HEK293 (cell line): ENCODE results near the gene EIF4B.

Experiments used
- CTCF ChIA-PET: fragments of 350-600 bp; formaldehyde crosslinking; extraction: SDS; loops from one replicate; lab custom pipeline; 2021; ENCODE audit warnings: antibody characterized with exemption; lab: Yijun Ruan, JAX
- POLR2A ChIA-PET: fragments of 300-600 bp; formaldehyde crosslinking; extraction: SDS; loops from one replicate; lab custom pipeline; 2020; ENCODE audit warnings: antibody characterized with exemption, inconsistent platforms; lab: Yijun Ruan, JAX
- H3K27ac ChIP-seq: fragments of 200-500 bp; sonication (Bioruptor generic); 2 replicates; pipeline ENCODE4 v1.5.1; 2014; ENCODE audit warnings: low read depth, low read length, control low read depth, inconsistent platforms; ENCODE audit errors: extremely low read depth
- H3K36me3 ChIP-seq, 2 experiments: fragments of 200-500 bp in 1 of 2; sonication (Bioruptor generic) in 1 of 2; 1 replicate in 1 of 2; 2 replicates in 1 of 2; pipeline ENCODE4 v1.5.1; 2014 to 2017; ENCODE audit warnings: inconsistent platforms in 2 of 2, low read length in 2 of 2; ENCODE audit not compliant: control insufficient read depth in 2 of 2, insufficient read depth in 1 of 2
- H3K4me1 ChIP-seq: fragments of 200-500 bp; sonication (Bioruptor generic); 2 replicates; pipeline ENCODE4 v1.5.1; 2014; ENCODE audit warnings: mild to moderate bottlenecking, low read length, inconsistent platforms; ENCODE audit not compliant: control insufficient read depth, insufficient read depth
- H3K4me3 ChIP-seq: 2 replicates; pipeline ENCODE4 v1.5.1; 2011; ENCODE audit warnings: low read depth, mild to moderate bottlenecking, control low read depth, low read length, moderate library complexity
- H3K9me3 ChIP-seq: fragments of 200-500 bp; sonication (Bioruptor generic); 2 replicates; pipeline ENCODE4 v1.5.1; 2014; ENCODE audit warnings: low read depth, low read length, inconsistent platforms; ENCODE audit not compliant: control insufficient read depth, insufficient read depth
- BCL11B ChIP-seq: fragments of 450-650 bp; formaldehyde crosslinking; IDR thresholded peaks from 2 replicates; pipeline ENCODE4 v1.5.1; 2016; ENCODE audit warnings: low read depth, missing biosample characterization, missing genetic modification characterization
- HOXC10 ChIP-seq: sonication (generic); formaldehyde crosslinking; IDR thresholded peaks from 2 replicates; pipeline ENCODE4 v1.8.1; 2023; ENCODE audit warnings: mild to moderate bottlenecking, missing genetic modification reagents
- SALL2 ChIP-seq: fragments of 450-650 bp; formaldehyde crosslinking; IDR thresholded peaks from 2 replicates; pipeline ENCODE4 v1.5.0; 2017; ENCODE audit warnings: missing biosample characterization, mild to moderate bottlenecking, missing genetic modification characterization, borderline replicate concordance
- SCRT2 ChIP-seq: fragments of 450-650 bp; formaldehyde crosslinking; IDR thresholded peaks from 2 replicates; pipeline ENCODE4 v1.5.1; 2016; ENCODE audit warnings: missing biosample characterization, missing genetic modification characterization
- ZBTB20 ChIP-seq: fragments of 450-650 bp; formaldehyde crosslinking; IDR thresholded peaks from 2 replicates; pipeline ENCODE4 v1.5.1; 2016; ENCODE audit warnings: missing biosample characterization, missing genetic modification characterization
- ZBTB49 ChIP-seq: fragments of 450-650 bp; formaldehyde crosslinking; IDR thresholded peaks from 2 replicates; pipeline ENCODE4 v1.5.1; 2016; ENCODE audit warnings: missing biosample characterization, missing genetic modification characterization, low read depth
- ZNF132 ChIP-seq: fragments of 450-650 bp; formaldehyde crosslinking; IDR thresholded peaks from 2 replicates; pipeline ENCODE4 v1.5.1; 2017; ENCODE audit warnings: missing biosample characterization, missing genetic modification characterization, borderline replicate concordance
- ZNF654 ChIP-seq: fragments of 450-650 bp; formaldehyde crosslinking; IDR thresholded peaks from 2 replicates; pipeline ENCODE4 v1.5.1; 2016; ENCODE audit warnings: low read depth, missing biosample characterization, missing genetic modification characterization
- ZNF777 ChIP-seq: fragments of 450-650 bp; formaldehyde crosslinking; IDR thresholded peaks from 2 replicates; pipeline ENCODE4 v1.5.1; 2017; ENCODE audit warnings: missing biosample characterization, missing genetic modification characterization, borderline replicate concordance
- ZSCAN18 ChIP-seq: fragments of 450-650 bp; formaldehyde crosslinking; IDR thresholded peaks from 2 replicates; pipeline ENCODE4 v1.5.1; 2016; ENCODE audit warnings: missing biosample characterization, missing genetic modification characterization
- TF ChIP-seq, protein P1 (sequence below): fragments of 450-650 bp; formaldehyde crosslinking; IDR thresholded peaks from 2 replicates; pipeline ENCODE4 v1.5.1; 2016; ENCODE audit warnings: missing biosample characterization, missing genetic modification characterization
- TF ChIP-seq, protein P2 (sequence below): fragments of 450-650 bp; formaldehyde crosslinking; IDR thresholded peaks from 2 replicates; pipeline ENCODE4; 2016; ENCODE audit warnings: missing biosample characterization, missing genetic modification characterization
- TF ChIP-seq, protein P3 (sequence below): fragments of 450-650 bp; formaldehyde crosslinking; IDR thresholded peaks from 2 replicates; pipeline ENCODE4 v1.5.1; 2017; ENCODE audit warnings: missing biosample characterization, missing genetic modification characterization

The EIF4B gene

DNA sequence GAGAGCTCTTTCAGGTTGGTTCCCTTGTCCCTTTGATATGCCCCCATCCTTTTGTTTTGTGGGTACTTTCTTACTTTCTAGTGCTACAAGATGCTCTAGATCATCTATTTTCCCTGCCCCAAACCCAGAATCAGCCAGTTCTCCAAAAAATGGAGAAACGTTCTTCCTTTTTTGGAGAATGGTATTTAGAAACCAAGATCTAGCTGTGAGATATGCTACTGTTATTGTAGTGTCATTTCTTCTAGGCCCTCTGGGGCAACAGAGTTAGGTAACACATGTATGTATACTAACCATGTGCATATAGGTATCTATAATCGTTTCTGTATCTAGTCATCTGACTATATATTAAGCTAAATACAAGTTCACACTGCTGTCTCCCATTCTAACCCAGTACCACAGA, 84.3 kb downstream of the EIF4B start (continued):
- no peak for TF ChIP-seq ZBTB49 (tag by site-specific recombination)
- no peak for TF ChIP-seq BCL11B (tag by site-specific recombination)
- TF ChIP-seq, protein P1, sequence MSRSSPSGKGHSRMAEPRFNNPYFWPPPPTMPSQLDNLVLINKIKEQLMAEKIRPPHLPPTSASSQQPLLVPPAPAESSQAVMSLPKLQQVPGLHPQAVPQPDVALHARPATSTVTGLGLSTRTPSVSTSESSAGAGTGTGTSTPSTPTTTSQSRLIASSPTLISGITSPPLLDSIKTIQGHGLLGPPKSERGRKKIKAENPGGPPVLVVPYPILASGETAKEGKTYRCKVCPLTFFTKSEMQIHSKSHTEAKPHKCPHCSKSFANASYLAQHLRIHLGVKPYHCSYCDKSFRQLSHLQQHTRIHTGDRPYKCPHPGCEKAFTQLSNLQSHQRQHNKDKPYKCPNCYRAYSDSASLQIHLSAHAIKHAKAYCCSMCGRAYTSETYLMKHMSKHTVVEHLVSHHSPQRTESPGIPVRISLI (tag by site-specific recombination), result no peak
- no peak for TF ChIP-seq ZNF654 (tag by site-specific recombination)
- no peak for TF ChIP-seq ZNF132 (tag by site-specific recombination)
- TF ChIP-seq, protein P2, sequence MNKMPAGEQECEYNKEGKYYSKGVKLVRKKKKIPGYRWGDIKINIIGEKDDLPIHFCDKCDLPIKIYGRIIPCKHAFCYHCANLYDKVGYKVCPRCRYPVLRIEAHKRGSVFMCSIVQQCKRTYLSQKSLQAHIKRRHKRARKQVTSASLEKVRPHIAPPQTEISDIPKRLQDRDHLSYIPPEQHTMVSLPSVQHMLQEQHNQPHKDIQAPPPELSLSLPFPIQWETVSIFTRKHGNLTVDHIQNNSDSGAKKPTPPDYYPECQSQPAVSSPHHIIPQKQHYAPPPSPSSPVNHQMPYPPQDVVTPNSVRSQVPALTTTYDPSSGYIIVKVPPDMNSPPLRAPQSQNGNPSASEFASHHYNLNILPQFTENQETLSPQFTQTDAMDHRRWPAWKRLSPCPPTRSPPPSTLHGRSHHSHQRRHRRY, result no peak
- no peak for TF ChIP-seq SCRT2 (tag by site-specific recombination)
- TF ChIP-seq ZSCAN18 (tag by site-specific recombination), result no peak
- TF ChIP-seq ZNF777 (tag by site-specific recombination), result no peak
- no peak for TF ChIP-seq ZBTB20 (tag by site-specific recombination)
- no peak for TF ChIP-seq SALL2

GRCh38 chr12:53091756-53092155, 85.5 kb downstream of the EIF4B start:
- H3K4me1 ChIP-seq, result no peaks in the 10 kb centered on the region; the same call in 1 of the 2 replicates
- POLR2A ChIA-PET, result interaction anchor here (0.6 to 0.9 kb wide), 2 partner anchors 13 to 89 kb away, joined by 3 to 4 read pairs; partner anchors contain the start of genes SPRYD3 and ZNF740
- CTCF ChIA-PET, result no interaction called here

More at GRCh38 chr12:53091756-53092155, 85.5 kb downstream of the EIF4B start:
- H3K4me3 ChIP-seq, result no peak overlapping the region
- no peak for TF ChIP-seq HOXC10 (CRISPR knock-in tag)
- TF ChIP-seq, protein P3, sequence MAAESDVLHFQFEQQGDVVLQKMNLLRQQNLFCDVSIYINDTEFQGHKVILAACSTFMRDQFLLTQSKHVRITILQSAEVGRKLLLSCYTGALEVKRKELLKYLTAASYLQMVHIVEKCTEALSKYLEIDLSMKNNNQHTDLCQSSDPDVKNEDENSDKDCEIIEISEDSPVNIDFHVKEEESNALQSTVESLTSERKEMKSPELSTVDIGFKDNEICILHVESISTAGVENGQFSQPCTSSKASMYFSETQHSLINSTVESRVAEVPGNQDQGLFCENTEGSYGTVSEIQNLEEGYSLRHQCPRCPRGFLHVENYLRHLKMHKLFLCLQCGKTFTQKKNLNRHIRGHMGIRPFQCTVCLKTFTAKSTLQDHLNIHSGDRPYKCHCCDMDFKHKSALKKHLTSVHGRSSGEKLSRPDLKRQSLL (tag by site-specific recombination), result peak; percentile 85
- H3K36me3 ChIP-seq, result no peaks in the 10 kb centered on the region
- no peak overlapping the region for H3K27ac ChIP-seq
- no peaks in the 10 kb centered on the region for H3K9me3 ChIP-seq
